Measurements from ENCODE around the gene ATP6V1B1.

The ATP6V1B1 gene

GRCh38 chr2:70967189-70967588 lies 31.5 kb downstream of the ATP6V1B1 start:
- TF ChIP-seq EZH2 (IDR thresholded peaks at IDR 0.05; ENCODE audit: borderline replicate concordance, low read length): no peak
- TF ChIP-seq CTCF (IDR thresholded peaks at IDR 0.05; ENCODE audit: low read length): no peak
- no peak overlapping the region for H3K27ac ChIP-seq (ENCODE audit: low read depth, low read length, poor library complexity, severe bottlenecking)
- H3K9me2 ChIP-seq (ENCODE audit: low read depth, low read length): no peaks in the 10 kb centered on the region
- no peaks in the 10 kb centered on the region for H3K79me2 ChIP-seq (ENCODE audit: insufficient read depth, low read length)
- no peak overlapping the region for H3K4me2 ChIP-seq (ENCODE audit: low read length)
- no peaks in the 10 kb centered on the region for H3K9me3 ChIP-seq (ENCODE audit: low read length)
- no peak overlapping the region for H2AFZ ChIP-seq (ENCODE audit: low read length)
- no peak overlapping the region for H3K4me3 ChIP-seq (ENCODE audit: low read depth, low read length, poor library complexity, severe bottlenecking)
- no peaks in the 10 kb centered on the region for H4K20me1 ChIP-seq (ENCODE audit: insufficient read depth, low read length)
- no peaks in the 10 kb centered on the region for H3F3A ChIP-seq (ENCODE audit: insufficient read depth, low read length)
- H3K27me3 ChIP-seq (ENCODE audit: insufficient read depth, low read length): no peaks in the 10 kb centered on the region
- no peaks in the 10 kb centered on the region for H3K4me1 ChIP-seq (ENCODE audit: insufficient read depth, low read length, severe bottlenecking)
- no peak overlapping the region for H3K9ac ChIP-seq (ENCODE audit: low read length)
- no peaks in the 10 kb centered on the region for H3K36me3 ChIP-seq (ENCODE audit: insufficient read depth, low read length)

- no peaks in the 10 kb centered on the region for H3K79me2 ChIP-seq (ENCODE audit: insufficient read depth, low read length)
- peaks cover 13% of the 10 kb centered on the region for H3K4me1 ChIP-seq (ENCODE audit: insufficient read depth, low read length, severe bottlenecking)
- H3K36me3 ChIP-seq (ENCODE audit: insufficient read depth, low read length): no peaks in the 10 kb centered on the region
- H3K9me2 ChIP-seq (ENCODE audit: low read depth, low read length): no peaks in the 10 kb centered on the region
- H3K9me3 ChIP-seq (ENCODE audit: low read length): no peaks in the 10 kb centered on the region
- no peak overlapping the region for H3K4me3 ChIP-seq (ENCODE audit: low read depth, low read length, poor library complexity, severe bottlenecking)
- H3K4me2 ChIP-seq (ENCODE audit: low read length): no peak overlapping the region
- no peak overlapping the region for H2AFZ ChIP-seq (ENCODE audit: low read length)
- H3F3A ChIP-seq (ENCODE audit: insufficient read depth, low read length): no peaks in the 10 kb centered on the region
- no peak overlapping the region for H3K27ac ChIP-seq (ENCODE audit: low read depth, low read length, poor library complexity, severe bottlenecking)
- TF ChIP-seq CTCF (IDR thresholded peaks at IDR 0.05; ENCODE audit: low read length) (no peak), EZH2 (IDR thresholded peaks at IDR 0.05; ENCODE audit: borderline replicate concordance, low read length) (no peak)
- H3K27me3 ChIP-seq (ENCODE audit: insufficient read depth, low read length): no peaks in the 10 kb centered on the region
- H4K20me1 ChIP-seq (ENCODE audit: insufficient read depth, low read length): no peaks in the 10 kb centered on the region
- no peak overlapping the region for H3K9ac ChIP-seq (ENCODE audit: low read length)
Measured at GRCh38 chr2:70974592-70974991, 38.9 kb downstream of the ATP6V1B1 start.

- TF ChIP-seq EZH2 (IDR thresholded peaks at IDR 0.05; ENCODE audit: borderline replicate concordance, low read length) (no peak), CTCF (IDR thresholded peaks at IDR 0.05; ENCODE audit: low read length) (no peak)
- Histone ChIP-seq H3K9me2 (ENCODE audit: low read depth, low read length) (no peaks in the 10 kb centered on the region), H3K27me3 (ENCODE audit: insufficient read depth, low read length) (no peaks in the 10 kb centered on the region), H3K27ac (ENCODE audit: low read depth, low read length, poor library complexity, severe bottlenecking) (no peak overlapping the region), H3K4me3 (ENCODE audit: low read depth, low read length, poor library complexity, severe bottlenecking) (no peak overlapping the region), H3K36me3 (ENCODE audit: insufficient read depth, low read length) (no peaks in the 10 kb centered on the region), H3F3A (ENCODE audit: insufficient read depth, low read length) (no peaks in the 10 kb centered on the region), H3K9me3 (ENCODE audit: low read length) (no peaks in the 10 kb centered on the region), H2AFZ (ENCODE audit: low read length) (no peak overlapping the region), H4K20me1 (ENCODE audit: insufficient read depth, low read length) (no peaks in the 10 kb centered on the region), H3K4me2 (ENCODE audit: low read length) (no peak overlapping the region), H3K9ac (ENCODE audit: low read length) (no peak overlapping the region), H3K4me1 (ENCODE audit: insufficient read depth, low read length, severe bottlenecking) (peaks cover 13% of the 10 kb centered on the region), H3K79me2 (ENCODE audit: insufficient read depth, low read length) (no peaks in the 10 kb centered on the region)
Measured at GRCh38 chr2:70975237-70975636, 39.5 kb downstream of the ATP6V1B1 start.

All from OCI-LY1 (cell line).